GM23248 (cell line): Measurements from ENCODE around the gene GPR89B.
"Not testable (repeated sequence)": the region's sequence is repeated elsewhere in the genome, so short reads cannot be mapped to it uniquely, and the experiment has no call there.

Experiments used
- EZH2 ChIP-seq: fragments of 200-600 bp; sonication (generic); IDR thresholded peaks from 2 replicates; pipeline ENCODE4 v1.6.1; 2018; ENCODE audit warnings: antibody characterized with exemption, mild to moderate bottlenecking; ENCODE audit not compliant: insufficient read depth, poor library complexity, severe bottlenecking
- EZH2phosphoT487 ChIP-seq: fragments of 200-600 bp; sonication (generic); IDR thresholded peaks from 2 replicates; pipeline ENCODE4 v1.6.1; 2018; ENCODE audit warnings: antibody characterized with exemption, moderate library complexity, mild to moderate bottlenecking, low read depth; ENCODE audit not compliant: insufficient read depth

- not testable (repeated sequence) for TF ChIP-seq EZH2phosphoT487, EZH2
Observed at GRCh38 chr1:148027004-148027403, 98.8 kb downstream of the GPR89B start.
